Endometrial microvascular endothelial cells (primary cell): ENCODE measurements around the gene RNF8. TPM values are rescaled to one million over a fixed set of nuclear protein-coding genes. Genes with fewer than 3 reads are reported as not detected.

Source experiments
- in situ Hi-C: cut with HindIII; loops from 2 replicates; pipeline ENCODE4 v1.10.0; 2017; ENCODE audit warnings: low sequenced_read_pairs, low pct_unique_long_range_greater_than_20kb; ENCODE audit errors: inconsistent ontology term
- total RNA-seq: library from RNA; depleted of rRNA; stranded (reverse); fragments of >200 nt; gene quantifications from one replicate; pipeline ENCODE4 v1.2.3, GENCODE V29; 2015; ENCODE audit errors: inconsistent ontology term

RNF8 gene
- total RNA-seq, 1 donor from 2014 or later, result 16.4 TPM

DNA sequence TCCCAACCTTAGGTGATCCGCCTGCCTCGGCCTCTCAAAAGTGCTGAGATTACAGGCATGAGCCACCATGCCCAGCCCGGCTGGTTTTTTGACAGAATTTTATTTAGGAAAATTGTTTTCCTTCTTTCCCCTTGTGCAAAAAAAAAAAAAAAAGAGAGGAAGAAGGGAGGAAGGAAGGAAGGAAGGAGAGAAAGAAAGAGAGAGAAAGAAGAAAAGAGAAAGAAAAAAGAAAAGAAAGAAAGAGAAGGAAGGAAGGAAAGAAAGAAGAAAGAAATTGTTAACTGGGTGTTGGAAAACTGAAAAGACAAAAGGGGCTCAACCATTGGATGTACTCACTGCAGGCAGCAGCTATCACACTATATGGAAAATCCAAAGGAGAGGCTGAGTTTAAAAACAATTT is 1.4 kb upstream of the RNF8 start:
- in situ Hi-C loops, result no loop called here

DNA sequence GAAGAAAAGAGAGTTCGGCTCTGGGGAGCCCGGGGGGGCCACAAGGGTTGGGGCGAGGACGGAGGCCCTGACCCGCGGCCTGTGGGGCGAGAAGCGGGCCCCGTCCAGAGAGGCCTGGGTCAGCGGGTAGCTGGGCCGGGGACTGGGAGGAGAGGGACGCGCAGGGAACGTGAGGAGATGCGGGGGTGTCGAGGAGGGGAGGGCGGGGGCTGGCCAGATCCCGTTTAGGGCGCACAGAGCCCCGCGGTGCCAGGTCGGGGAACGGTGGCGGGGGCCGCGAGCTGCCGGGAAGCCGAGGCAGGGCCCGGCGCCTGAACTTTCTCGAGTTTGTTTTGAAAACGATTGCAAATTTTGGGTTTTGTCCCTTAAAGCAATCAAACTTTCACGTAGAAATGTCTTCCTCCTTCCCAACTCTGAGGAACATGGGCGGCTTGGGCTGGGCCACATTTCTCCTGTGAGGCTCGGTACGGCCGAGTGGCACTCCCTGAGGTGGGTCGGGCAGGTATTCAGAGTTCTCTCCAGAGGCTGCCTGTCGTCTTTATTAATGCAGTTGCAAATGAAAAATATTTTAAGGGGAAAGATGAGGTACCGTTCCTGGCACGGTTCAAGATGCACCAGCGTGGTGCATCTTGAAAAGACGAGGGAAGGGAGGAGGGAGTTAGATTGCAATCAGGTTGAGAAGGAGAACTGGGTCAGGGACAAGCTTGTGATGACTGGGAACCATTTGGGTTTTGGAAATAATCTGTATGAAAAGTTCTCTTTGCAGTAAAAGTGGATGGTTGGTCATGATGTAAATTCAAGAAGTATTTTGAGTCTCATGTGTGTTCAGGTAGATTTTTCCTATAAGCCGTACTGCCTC is 972 bp downstream of the RNF8 start:
- in situ Hi-C loops, result no loop called here

DNA sequence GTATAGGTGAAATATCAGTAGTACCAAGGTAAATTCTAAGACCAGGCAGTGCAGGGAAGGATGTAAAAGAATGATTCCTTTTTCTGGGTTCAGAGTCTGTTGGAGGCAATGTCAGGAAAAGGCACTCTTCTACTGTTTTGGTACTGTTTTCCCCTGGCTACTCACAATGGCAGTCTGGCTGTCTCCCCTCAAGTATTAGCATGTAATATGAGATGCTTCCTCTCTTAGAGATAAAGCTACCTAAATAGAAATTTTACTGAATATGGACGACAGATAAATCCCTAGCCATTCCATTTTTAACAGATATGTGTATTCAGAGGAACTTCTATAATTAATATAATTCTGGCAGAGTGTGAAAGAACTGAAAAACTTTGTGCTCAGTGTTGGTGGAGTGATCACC is 3.5 kb downstream of the RNF8 start:
- in situ Hi-C loops, result no loop called here

DNA sequence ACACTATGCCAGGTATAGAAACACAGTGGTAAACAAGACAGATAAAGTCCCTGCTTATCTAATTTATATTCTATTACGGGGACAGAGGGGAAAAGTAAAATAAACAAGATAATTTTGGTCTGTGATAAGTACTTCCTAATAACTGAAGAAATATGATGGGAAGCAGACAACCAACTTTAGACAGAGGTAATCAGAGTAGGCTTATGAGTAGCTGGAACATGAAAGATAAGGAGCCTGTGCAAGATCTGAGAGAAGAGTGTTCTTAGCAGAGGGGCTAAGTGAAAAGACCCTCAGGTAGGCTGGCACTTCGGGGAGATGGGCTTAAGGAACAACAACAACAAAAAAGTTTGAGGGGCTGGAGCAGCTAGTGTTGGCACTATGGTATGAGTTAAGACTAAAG is 4.1 kb downstream of the RNF8 start:
- in situ Hi-C loops, result no loop called here

DNA sequence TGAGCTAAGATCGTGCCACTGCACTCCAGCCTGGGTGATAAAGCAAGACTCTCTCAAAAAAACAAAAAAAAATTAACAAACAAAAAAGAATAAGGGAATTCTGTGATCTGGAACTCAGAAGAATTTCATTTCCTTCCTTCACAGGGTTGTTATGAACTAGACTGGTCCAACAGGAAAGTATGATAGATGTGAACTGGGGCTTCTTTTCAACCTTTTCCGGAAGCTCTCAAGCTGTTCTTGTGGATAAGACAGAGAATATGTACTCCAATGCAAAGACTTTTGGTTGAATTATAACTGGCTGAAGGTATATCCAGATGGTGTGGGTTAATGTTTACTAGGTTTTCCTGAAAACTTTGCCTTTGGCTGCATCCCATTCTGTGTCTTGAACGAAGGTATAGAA is 5.3 kb downstream of the RNF8 start:
- in situ Hi-C loops, result no loop called here

DNA sequence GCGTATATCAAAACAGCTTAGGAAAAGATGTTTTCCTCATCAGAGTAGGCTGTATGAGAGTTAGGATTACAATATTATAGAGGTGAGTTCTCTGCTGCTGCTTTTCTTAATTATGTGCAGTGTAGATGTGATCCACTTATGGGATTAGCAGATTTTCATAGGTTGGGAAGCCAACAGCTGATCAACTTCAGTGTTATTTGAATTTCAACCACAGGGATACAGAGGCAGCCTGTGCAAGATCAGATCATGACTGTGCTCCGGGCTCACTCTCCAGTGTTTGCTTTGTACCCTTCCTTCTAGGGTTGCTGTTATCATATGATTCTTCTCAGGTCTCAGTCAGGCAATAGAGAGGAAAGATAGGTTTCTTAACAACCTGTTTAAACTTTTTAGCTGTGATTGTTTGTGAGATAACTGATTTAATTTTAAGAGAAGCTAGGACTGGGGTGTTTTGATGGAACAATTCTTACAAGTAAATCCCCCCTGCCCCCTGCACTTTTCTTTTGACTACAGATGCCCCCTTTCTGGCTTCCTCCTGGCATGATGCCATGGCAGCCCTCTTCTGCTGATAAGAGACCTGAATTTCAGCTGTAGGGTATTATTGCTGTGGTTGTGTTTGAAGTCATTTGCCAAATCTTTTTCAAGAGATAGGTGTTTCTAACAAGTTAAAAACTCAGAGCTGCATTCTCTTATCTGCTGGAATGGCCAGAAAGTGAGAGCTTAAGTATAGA is 8.5 kb downstream of the RNF8 start:
- in situ Hi-C loops, result no loop called here

- in situ Hi-C loops, result no loop called here
Measured at GRCh38 chr6:37365791-37366190, 12.0 kb downstream of the RNF8 start.

- in situ Hi-C loops, result no loop called here
Measured at GRCh38 chr6:37366910-37367309, 13.1 kb downstream of the RNF8 start.

DNA sequence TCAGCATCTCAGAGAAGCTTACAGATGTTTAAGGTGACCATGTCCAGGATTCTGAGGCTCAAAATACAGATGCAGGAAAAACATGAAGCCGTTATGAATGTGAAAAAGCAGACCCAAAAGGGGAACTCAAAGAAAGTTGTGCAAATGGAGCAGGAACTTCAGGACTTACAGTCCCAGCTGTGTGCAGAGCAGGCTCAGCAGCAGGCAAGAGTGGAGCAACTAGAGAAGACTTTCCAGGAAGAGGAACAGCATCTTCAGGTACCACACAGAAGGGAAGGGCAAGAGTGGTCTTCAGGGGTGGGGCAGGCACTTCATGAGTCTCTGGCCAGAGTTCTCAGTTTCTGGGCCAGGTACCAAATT is 15.2 kb downstream of the RNF8 start:
- in situ Hi-C loops, result no loop called here

DNA sequence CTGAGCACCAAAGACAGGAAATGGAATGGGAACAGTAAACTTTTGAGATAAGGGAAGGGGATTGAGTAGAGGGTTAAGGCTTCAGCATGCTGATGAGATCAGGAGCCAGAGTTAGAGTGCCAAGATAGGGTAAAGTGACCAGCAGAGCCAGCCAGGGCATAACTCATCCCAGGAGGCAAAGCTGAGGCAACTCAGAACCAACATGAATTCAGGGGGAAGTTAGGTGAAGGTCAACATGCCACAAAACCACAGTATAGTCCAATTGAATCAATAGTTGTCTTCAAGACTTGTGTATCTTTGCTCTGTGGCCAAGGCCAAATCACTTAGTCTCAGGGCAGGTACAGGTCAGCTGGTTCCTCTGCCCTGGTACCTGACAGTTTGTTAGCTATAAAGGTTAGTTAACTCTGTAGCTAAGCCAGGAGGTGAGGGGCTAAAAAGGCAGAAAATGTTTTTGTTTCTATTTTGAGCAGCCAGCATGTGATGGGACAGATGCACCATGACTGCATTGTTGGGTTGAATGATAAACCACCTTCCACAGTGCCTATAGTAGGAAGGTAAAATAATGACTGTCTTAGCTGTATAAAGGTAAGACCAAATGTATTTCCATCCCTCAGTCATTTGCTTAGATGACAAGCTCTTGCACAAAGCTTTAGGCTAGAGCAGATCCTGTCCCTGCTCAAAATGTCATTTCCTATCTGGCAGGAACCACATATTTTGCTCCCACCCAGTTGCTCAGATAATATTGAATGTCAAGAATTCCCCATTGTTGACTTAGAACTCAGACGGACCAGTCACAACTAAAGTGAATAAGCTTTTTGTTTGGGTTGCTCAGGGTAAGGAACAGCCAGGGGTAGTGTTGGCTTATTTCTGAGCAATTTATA is 15.8 kb downstream of the RNF8 start:
- in situ Hi-C loops, result no loop called here

- in situ Hi-C loops, result no loop called here
Measured at GRCh38 chr6:37371154-37372083, 17.6 kb downstream of the RNF8 start.

- in situ Hi-C loops, result no loop called here
Measured at GRCh38 chr6:37372116-37372515, 18.3 kb downstream of the RNF8 start.

DNA sequence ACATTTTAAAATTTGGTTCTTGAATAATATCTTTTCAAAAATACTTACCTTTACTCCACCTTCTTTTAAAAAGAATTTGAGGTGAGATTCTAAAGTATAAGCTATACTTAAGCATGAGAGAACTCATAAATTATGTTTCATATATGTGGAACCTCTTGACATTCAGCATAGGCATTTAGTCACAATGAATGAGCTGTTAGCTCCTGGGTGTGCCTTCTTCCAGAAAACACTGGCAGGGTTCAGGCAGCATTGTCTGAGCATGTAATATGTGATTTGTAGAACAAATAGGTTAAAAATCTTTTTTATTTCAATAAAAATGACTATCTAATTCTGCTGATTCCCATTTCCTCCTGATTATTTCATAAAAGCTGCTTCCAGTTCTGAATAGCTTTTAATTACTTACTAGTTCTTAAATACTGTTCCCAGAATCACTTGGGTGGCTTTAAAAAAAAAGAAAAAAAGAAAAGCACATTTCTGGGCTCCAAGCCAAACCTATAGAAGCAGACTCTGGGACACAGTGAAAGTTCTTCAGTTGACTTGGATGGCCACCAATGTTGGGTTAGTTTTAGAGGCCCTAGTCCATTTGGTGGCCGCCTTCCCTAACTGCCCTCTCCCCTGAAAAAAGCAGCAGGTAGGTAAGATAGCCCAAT is 20.2 kb downstream of the RNF8 start:
- in situ Hi-C loops, result no loop called here

DNA sequence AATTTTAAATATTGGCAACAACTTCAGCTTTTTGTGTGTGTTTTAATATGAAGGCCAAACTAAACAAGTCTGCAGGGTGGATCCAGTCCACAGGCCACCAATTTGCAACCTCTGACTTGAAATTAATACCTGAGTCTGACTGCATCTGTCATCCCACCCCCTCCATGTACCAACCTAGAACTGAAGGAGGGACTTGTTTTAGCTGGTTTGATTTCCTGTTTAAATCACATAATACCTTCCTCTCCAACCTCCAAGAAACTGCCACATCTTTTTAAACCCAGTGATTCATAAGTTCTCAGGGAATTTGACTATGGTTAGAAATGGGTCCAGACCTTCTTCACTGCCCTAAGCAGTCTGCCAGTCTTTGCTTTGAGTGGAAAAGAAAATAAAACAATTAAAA is 21.6 kb downstream of the RNF8 start:
- in situ Hi-C loops, result no loop called here

- in situ Hi-C loops, result no loop called here
Measured at GRCh38 chr6:37376078-37376743, 22.4 kb downstream of the RNF8 start.

GRCh38 chr6:37381579-37381978 is 27.8 kb downstream of the RNF8 start:
- in situ Hi-C loops, result no loop called here

GRCh38 chr6:37382994-37383765 is 29.4 kb downstream of the RNF8 start:
- in situ Hi-C loops, result no loop called here
